Naive thymus-derived CD4-positive, alpha-beta T cell (primary cell): ENCODE data around the gene HNRNPL. TPM values are rescaled to one million over a fixed set of nuclear protein-coding genes. Genes with fewer than 3 reads are reported as not detected.
"Not testable (repeated sequence)": the region's sequence is repeated elsewhere in the genome, so short reads cannot be mapped to it uniquely, and the experiment has no call there.

ENCODE experiments used
- ATAC-seq: fragments of 150-1000 bp; cut with Tn5 transposase; 2 replicates; pipeline ENCODE4 v1.10.0; 2021; ENCODE audit warnings: mild to moderate bottlenecking, moderate library complexity
- CTCF ChIA-PET: fragments of 350-600 bp; sonication (Branson Sonifier 250); formaldehyde crosslinking; loops from one replicate; lab custom pipeline; 2021; ENCODE audit warnings: antibody characterized with exemption; lab: Charles Lee
- POLR2A ChIA-PET: fragments of 350-600 bp; sonication (Branson Sonifier 250); formaldehyde crosslinking; loops from one replicate; lab custom pipeline; 2021; ENCODE audit warnings: antibody characterized with exemption, inconsistent platforms; lab: Charles Lee
- DNase-seq, 9 donors: peaks; one replicate each; pipeline versions ENCODE4 v3.0.0 to v3.0.0-alpha.2; 2020 to 2022; ENCODE audit warnings: mixed read lengths in 1 of 9
- H3K27ac ChIP-seq: one replicate; pipeline ENCODE4 v1.7.0; 2013; ENCODE audit warnings: mild to moderate bottlenecking, low read depth, low read length, moderate library complexity
- H3K27me3 ChIP-seq, 2 donors: one replicate each; pipeline ENCODE4 v1.7.0; 2013; ENCODE audit warnings: low read length in 2 of 2, mild to moderate bottlenecking in 2 of 2, moderate library complexity in 2 of 2; ENCODE audit not compliant: control insufficient read depth in 2 of 2, insufficient read depth in 2 of 2
- H3K36me3 ChIP-seq, 3 experiments: 1 replicate in 2 of 3; 2 replicates in 1 of 3; pipeline ENCODE4 v1.7.0; 2013; ENCODE audit warnings: low read length in 3 of 3, mild to moderate bottlenecking in 3 of 3, moderate library complexity in 1 of 3; ENCODE audit not compliant: insufficient read depth in 3 of 3, control insufficient read depth in 2 of 3
- H3K4me1 ChIP-seq, 2 donors: one replicate each; pipeline ENCODE4 v1.7.0; 2013; ENCODE audit warnings: low read length in 2 of 2, mild to moderate bottlenecking in 2 of 2, moderate library complexity in 1 of 2; ENCODE audit not compliant: control insufficient read depth in 2 of 2, insufficient read depth in 2 of 2
- H3K4me3 ChIP-seq: 2 replicates; pipeline ENCODE4 v1.7.0; 2013; ENCODE audit warnings: mild to moderate bottlenecking, low read length
- H3K9me3 ChIP-seq, 3 experiments: 1 replicate in 2 of 3; 2 replicates in 1 of 3; pipeline ENCODE4 v1.7.0; 2013; ENCODE audit warnings: low read length in 3 of 3; ENCODE audit not compliant: control insufficient read depth in 2 of 3
- H3K27ac Mint-ChIP-seq, 9 donors: one replicate each; pipeline ENCODE4 v1.8.0; 2020 to 2022; ENCODE audit warnings: mixed read lengths in 9 of 9, mild to moderate bottlenecking in 8 of 9, moderate library complexity in 5 of 9, inconsistent platforms in 2 of 9
- H3K27me3 Mint-ChIP-seq, 5 donors: one replicate each; pipeline ENCODE4 v1.8.0; 2021 to 2022; ENCODE audit warnings: mixed read lengths in 5 of 5, mild to moderate bottlenecking in 1 of 5
- H3K36me3 Mint-ChIP-seq, 5 donors: one replicate each; pipeline ENCODE4 v1.8.0; 2020 to 2022; ENCODE audit warnings: mixed read lengths in 5 of 5, mild to moderate bottlenecking in 3 of 5, inconsistent platforms in 1 of 5
- H3K4me1 Mint-ChIP-seq, 7 donors: one replicate each; pipeline ENCODE4 v1.8.0; 2020 to 2022; ENCODE audit warnings: mixed read lengths in 7 of 7, mild to moderate bottlenecking in 3 of 7, inconsistent platforms in 1 of 7
- H3K4me3 Mint-ChIP-seq, 10 donors: one replicate each; pipeline ENCODE4 v1.8.0; 2020 to 2022; ENCODE audit warnings: mild to moderate bottlenecking in 10 of 10, mixed read lengths in 10 of 10, moderate library complexity in 6 of 10, inconsistent platforms in 2 of 10
- H3K9me3 Mint-ChIP-seq, 11 donors: one replicate each; pipeline ENCODE4 v1.8.0; 2020 to 2022; ENCODE audit warnings: mixed read lengths in 11 of 11, mild to moderate bottlenecking in 4 of 11, inconsistent platforms in 1 of 11, moderate library complexity in 1 of 11
- intact Hi-C, 2 donors: fragments of 100-400 bp; cut with micrococcal nuclease; formaldehyde crosslinking; loops; one replicate each; pipeline ENCODE4 v1.15.1; 2023
- polyA plus RNA-seq, 2 donors: library from polyadenylated mRNA; unstranded; fragments of 300-500 nt; fragmentation: Illumina TruSeq; gene quantifications; one replicate each; pipeline ENCODE4 v1.2.3, GENCODE V29; 2021
- total RNA-seq, 6 experiments: library from RNA in 5 of 6; stranded (reverse) in 5 of 6; gene quantifications; 1 replicate in 5 of 6; 2 replicates in 1 of 6; pipeline ENCODE4 v1.2.3 and lab custom pipeline; 2021 to 2026

The HNRNPL gene
- total and polyA plus RNA-seq, 7 experiments from 2014 or later, result 70.6 to 539 (median 349) TPM

DNA sequence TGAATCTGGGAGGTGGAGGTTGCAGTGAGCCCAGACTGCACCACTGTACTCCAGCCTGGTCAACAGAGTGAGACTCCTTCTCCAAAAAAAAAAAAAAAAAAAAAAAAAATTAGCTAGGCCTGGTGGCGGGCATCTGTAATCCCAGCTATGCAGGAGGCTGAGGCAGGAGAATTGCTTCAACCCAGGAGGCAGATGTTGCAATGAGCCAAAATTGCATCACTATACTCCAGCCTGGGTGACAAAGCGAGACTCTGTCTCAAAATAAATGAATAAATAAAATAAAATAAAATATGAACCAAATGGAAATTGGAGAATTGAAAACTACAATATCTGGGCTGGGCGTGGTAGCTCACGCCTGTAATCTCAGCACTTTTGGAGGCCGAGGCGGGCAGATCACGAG, 20.6 kb downstream of the HNRNPL start:
- POLR2A ChIA-PET, result interaction anchor here (1.2 kb wide), 2 partner anchors 20 to 60 kb away, joined by 3 read pairs; partner anchors contain the start of gene HNRNPL
- H3K27me3 ChIP-seq, H3K27ac ChIP-seq, ATAC-seq, H3K9me3 ChIP-seq, H3K9me3 Mint-ChIP-seq, DNase-seq, CTCF ChIA-PET, H3K27me3 Mint-ChIP-seq, H3K27ac Mint-ChIP-seq, intact Hi-C loops, H3K4me3 ChIP-seq: not testable (repeated sequence)
- Histone ChIP-seq H3K36me3 (peaks cover 12 to 40% (median 15%) of the 10 kb centered on the region in 3 experiments), H3K4me1 (peaks cover 12 to 21% of the 10 kb centered on the region in 2 donors)
- peak overlapping the region in 1 of 10 donors; percentile 91 for H3K4me3 Mint-ChIP-seq
- H3K36me3 Mint-ChIP-seq, result peaks cover 0 to 25% (median 8%) of the 10 kb centered on the region in 5 donors
- peaks cover 25 to 65% (median 48%) of the 10 kb centered on the region in 7 donors for H3K4me1 Mint-ChIP-seq

DNA sequence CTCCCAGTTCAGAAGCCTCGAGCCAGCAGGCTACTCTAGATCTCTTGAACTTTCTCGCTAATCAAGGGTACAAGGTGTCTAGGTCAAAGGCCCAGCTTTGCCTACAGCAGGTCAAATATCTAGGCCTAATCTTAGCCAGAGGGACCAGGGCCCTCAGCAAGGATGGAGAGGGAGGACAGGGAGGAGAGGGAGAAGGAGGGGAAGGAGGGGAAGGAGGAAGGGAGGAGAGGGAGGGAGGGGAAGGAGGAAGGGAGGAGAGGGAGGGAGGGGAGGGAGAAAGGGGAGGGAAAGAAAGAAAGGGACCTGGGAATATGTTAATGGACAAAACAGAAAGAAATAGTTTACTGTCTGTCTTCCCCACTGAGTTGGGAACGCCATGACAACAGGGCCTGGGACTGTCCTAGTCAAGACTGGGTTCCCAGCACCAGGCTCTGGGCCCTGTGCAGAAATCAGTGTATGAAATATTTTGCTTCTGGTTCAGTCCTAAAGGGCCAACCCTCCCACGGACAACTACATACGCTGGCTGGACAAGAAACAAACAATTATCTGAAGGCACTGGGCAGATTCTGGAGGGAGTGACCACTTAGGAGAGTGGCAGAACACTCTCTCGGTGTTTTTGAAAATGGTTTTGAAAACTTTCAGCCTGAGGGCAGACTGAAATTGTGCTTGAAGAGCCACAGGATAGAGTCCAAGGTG, 22.8 kb downstream of the HNRNPL start:
- Histone ChIP-seq H3K9me3 (no peaks in the 10 kb centered on the region), H3K27me3 (no peaks in the 10 kb centered on the region), H3K4me1 (peaks cover 8 to 17% of the 10 kb centered on the region in 2 donors), H3K4me3 (no peak overlapping the region), H3K27ac (no peak overlapping the region), H3K36me3 (peaks cover 12 to 48% (median 15%) of the 10 kb centered on the region in 3 experiments)
- DNase-seq (no peak), ATAC-seq (no peak)
- Mint-ChIP-seq H3K4me3 (peak overlapping the region in 3 of 10 donors; percentile 9 to 53 (median 41)), H3K9me3 (peaks cover 0 to 5% (median 0%) of the 10 kb centered on the region in 11 donors), H3K27ac (peak overlapping the region in 2 of 9 donors; percentile 33 to 49), H3K4me1 (peaks cover 27 to 72% (median 58%) of the 10 kb centered on the region in 7 donors), H3K27me3 (no peaks in the 10 kb centered on the region), H3K36me3 (peaks cover 5 to 44% (median 21%) of the 10 kb centered on the region in 5 donors)
- intact Hi-C loops, result no loop called here
- ChIA-PET POLR2A (interaction anchor here (1.5 kb wide), 1 partner anchor 11 kb away, joined by 5 read pairs; no protein-coding TSS in a partner anchor), CTCF (no interaction called here)

DNA sequence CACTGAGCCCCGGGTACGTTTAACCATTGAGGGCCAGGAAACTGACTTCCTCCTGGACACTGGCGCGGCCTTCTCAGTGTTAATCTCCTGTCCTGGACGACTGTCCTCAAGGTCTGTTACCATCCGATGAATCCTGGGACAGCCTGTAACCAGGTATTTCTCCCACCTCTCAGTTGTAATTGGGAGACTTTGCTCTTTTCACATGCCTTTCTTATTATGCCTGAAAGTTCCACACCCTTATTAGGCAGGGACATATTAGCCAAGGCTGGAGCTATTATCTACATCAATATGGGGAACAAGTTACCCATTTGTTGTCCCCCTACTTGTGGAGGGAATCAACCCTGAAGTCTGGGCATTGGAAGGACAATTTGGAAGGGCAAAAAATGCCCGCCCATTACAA, 23.9 kb downstream of the HNRNPL start:
- H3K27me3 ChIP-seq, DNase-seq, H3K4me3 Mint-ChIP-seq, ATAC-seq, POLR2A ChIA-PET, H3K9me3 ChIP-seq, H3K27me3 Mint-ChIP-seq, H3K27ac Mint-ChIP-seq, CTCF ChIA-PET, intact Hi-C loops, H3K27ac ChIP-seq, H3K4me3 ChIP-seq, H3K9me3 Mint-ChIP-seq: not testable (repeated sequence)
- peaks cover 7 to 13% of the 10 kb centered on the region in 2 donors for H3K4me1 ChIP-seq
- H3K4me1 Mint-ChIP-seq, result peaks cover 22 to 61% (median 50%) of the 10 kb centered on the region in 7 donors
- H3K36me3 Mint-ChIP-seq, result peaks cover 5 to 44% (median 22%) of the 10 kb centered on the region in 5 donors
- peaks cover 12 to 45% (median 15%) of the 10 kb centered on the region in 3 experiments for H3K36me3 ChIP-seq

DNA sequence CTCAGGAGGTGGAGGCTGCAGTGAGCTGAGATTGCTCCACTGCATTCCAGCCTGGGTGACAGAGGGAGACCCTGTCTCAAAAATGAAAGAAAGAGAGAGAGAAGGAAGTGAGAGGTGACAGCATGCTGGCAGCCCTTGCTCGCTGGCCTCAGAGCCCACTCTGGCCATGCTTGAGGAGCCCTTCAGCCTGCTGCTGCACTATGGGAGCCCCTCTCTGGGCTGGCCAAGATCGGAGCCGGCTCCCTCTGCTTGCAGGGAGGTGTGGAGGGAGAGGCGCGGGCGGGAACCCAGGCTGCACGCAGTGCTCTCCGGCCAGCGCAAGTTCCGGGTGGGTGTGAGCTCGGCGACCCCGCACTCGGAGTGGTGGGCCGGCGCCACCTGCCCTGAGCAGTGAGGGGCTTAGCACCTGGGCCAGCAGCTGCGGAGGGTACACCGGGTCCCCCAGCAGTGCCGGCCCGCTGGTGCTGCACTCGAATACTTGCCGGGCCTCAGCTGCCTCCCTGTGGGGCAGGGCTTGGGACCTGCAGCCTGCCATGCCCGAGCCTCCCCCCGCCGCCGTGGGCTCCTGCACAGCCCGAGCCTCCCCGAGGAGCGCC, 28.5 kb downstream of the HNRNPL start:
- not testable (repeated sequence) for H3K4me3 ChIP-seq, H3K4me3 Mint-ChIP-seq
- H3K36me3 ChIP-seq, result peaks cover 4 to 45% (median 18%) of the 10 kb centered on the region in 3 experiments

DNA sequence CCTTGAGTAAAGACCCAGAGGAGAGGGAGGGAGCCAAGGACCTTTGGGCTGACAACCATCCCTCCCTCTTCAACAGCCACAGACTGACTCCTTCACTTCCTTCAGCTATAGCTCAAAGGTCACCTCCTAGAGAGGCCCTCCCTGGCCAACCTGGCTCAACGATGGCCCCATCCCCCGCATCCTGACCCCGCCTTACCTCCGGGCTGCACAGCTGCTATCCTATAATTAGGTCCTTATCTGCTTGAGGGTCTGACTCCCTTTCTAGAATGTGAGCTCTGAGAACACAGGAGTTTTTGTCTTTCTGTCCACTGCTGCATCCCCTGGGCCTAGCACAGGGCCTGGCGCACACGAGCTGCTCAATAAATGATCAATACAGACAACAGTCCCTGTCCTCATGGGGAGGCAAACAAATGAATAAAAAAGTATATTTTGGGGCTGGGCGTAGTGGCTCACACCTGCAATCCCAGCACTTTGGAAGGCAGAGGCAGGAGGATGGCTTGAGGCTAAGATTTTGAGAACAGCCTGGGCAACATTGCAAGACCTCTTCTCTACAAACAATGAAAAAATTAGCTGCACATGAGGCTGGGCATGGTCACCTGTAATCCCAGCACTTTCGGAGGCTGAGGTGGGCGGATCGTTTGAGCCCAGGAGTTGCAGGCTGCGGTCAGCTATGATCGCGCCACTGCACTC, 30.4 kb downstream of the HNRNPL start:
- H3K27me3 ChIP-seq, result no peaks in the 10 kb centered on the region
- intact Hi-C loops, result no loop called here
- no peaks in the 10 kb centered on the region for H3K4me1 ChIP-seq
- H3K36me3 ChIP-seq, result peaks cover 4 to 54% (median 19%) of the 10 kb centered on the region in 3 experiments
- no peaks in the 10 kb centered on the region for H3K9me3 ChIP-seq
- no peak for ATAC-seq
- no peak for DNase-seq
- Mint-ChIP-seq H3K4me1 (peaks cover 4 to 30% (median 20%) of the 10 kb centered on the region in 7 donors), H3K4me3 (no peak overlapping the region), H3K9me3 (peaks cover 0 to 5% (median 0%) of the 10 kb centered on the region in 11 donors), H3K27me3 (no peaks in the 10 kb centered on the region), H3K36me3 (peaks cover 9 to 31% (median 23%) of the 10 kb centered on the region in 5 donors), H3K27ac (peak overlapping the region in 2 of 9 donors; percentile 20 to 70)
- H3K4me3 ChIP-seq, result no peak overlapping the region
- ChIA-PET POLR2A (no interaction called here), CTCF (no interaction called here)
- H3K27ac ChIP-seq, result no peak overlapping the region

More for the DNA sequence above, 28.5 kb downstream of the HNRNPL start:
- DNase-seq, H3K27me3 Mint-ChIP-seq, H3K27ac ChIP-seq, ATAC-seq, intact Hi-C loops, H3K9me3 Mint-ChIP-seq, H3K4me1 ChIP-seq, H3K9me3 ChIP-seq, CTCF ChIA-PET, H3K27me3 ChIP-seq, H3K27ac Mint-ChIP-seq: not testable (repeated sequence)
- H3K4me1 Mint-ChIP-seq, result peaks cover 4 to 38% (median 31%) of the 10 kb centered on the region in 7 donors
- POLR2A ChIA-PET, result interaction anchor here (2.3 kb wide), 1 partner anchor 11 kb away, joined by 7 read pairs; the partner anchor contains the start of gene ECH1
- H3K36me3 Mint-ChIP-seq, result peaks cover 5 to 33% (median 20%) of the 10 kb centered on the region in 5 donors

DNA sequence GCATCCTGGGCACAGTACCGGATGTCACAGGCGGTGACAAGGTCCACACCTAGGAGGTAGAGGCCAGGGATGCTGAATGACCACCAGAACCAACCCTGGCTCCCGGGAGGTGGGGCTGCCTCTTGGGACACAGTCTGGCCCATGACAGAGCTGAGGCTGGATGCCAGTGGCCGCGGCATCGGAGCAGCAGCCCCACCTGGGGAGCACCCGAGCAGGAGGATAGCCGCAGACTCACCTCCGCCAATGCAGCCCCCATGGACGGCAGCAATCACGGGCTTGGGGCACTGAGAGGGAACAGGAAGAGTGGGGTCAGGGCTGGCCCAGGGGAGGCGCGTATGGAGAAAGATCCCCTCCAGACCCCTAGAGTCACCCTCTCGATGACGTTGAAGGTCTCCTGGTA, 32.7 kb downstream of the HNRNPL start:
- H3K4me3 ChIP-seq, result no peak overlapping the region
- H3K36me3 Mint-ChIP-seq, result peaks cover 4 to 16% (median 10%) of the 10 kb centered on the region in 5 donors
- ATAC-seq (no peak), DNase-seq (no peak)
- H3K4me3 Mint-ChIP-seq, result no peak overlapping the region
- no peaks in the 10 kb centered on the region for H3K27me3 Mint-ChIP-seq
- no peaks in the 10 kb centered on the region for H3K27me3 ChIP-seq
- ChIA-PET POLR2A (interaction anchor here (0.9 kb wide), 1 partner anchor 47 kb away, joined by 3 read pairs; no protein-coding TSS in a partner anchor), CTCF (interaction anchor here (1.2 kb wide), 1 partner anchor 183 kb away, joined by 6 read pairs; no protein-coding TSS in a partner anchor)
- peaks cover 4 to 46% (median 19%) of the 10 kb centered on the region in 3 experiments for H3K36me3 ChIP-seq
- H3K4me1 ChIP-seq, result no peaks in the 10 kb centered on the region
- H3K9me3 ChIP-seq, result no peaks in the 10 kb centered on the region
- intact Hi-C loops, result no loop called here
- no peaks in the 10 kb centered on the region for H3K9me3 Mint-ChIP-seq
- no peak overlapping the region for H3K27ac Mint-ChIP-seq
- no peak overlapping the region for H3K27ac ChIP-seq
- H3K4me1 Mint-ChIP-seq, result peaks cover 2 to 14% (median 6%) of the 10 kb centered on the region in 7 donors
